Epithelial cell of proximal tubule (primary cell): ENCODE results near the gene TNK1. TPM values are rescaled to one million over a fixed set of nuclear protein-coding genes. Genes with fewer than 3 reads are reported as not detected.

Source experiments
- DNase-seq: peaks from one replicate; pipeline ENCODE4 v3.0.0-alpha.2; 2011; ENCODE audit warnings: low read depth
- H3K4me3 ChIP-seq: 2 replicates; pipeline ENCODE4 v1.5.1; 2011; ENCODE audit warnings: low read depth, mild to moderate bottlenecking, low read length
- CTCF ChIP-seq: conservative IDR thresholded peaks from 2 replicates; pipeline ENCODE4 v1.5.1; 2012; ENCODE audit warnings: low read depth, mild to moderate bottlenecking, low read length
- total RNA-seq: library from RNA; depleted of rRNA; stranded (reverse); fragments of >200 nt; gene quantifications from 2 replicates; pipeline ENCODE4 v1.2.3, GENCODE V29; 2015

TNK1 gene
- total RNA-seq, 1 donor from 2014 or later = 5.4 TPM

GRCh38 chr17:7369825-7370224 lies 11.1 kb upstream of the TNK1 start:
- no peak overlapping the region for H3K4me3 ChIP-seq
- TF ChIP-seq CTCF = no peak
- no peak for DNase-seq

GRCh38 chr17:7370853-7371252 lies 10.0 kb upstream of the TNK1 start:
- no peak for DNase-seq
- TF ChIP-seq CTCF = no peak
- no peak overlapping the region for H3K4me3 ChIP-seq

GRCh38 chr17:7374353-7374752 lies 6.5 kb upstream of the TNK1 start:
- TF ChIP-seq CTCF = no peak
- H3K4me3 ChIP-seq = no peak overlapping the region
- DNase-seq = no peak

GRCh38 chr17:7379134-7379533 lies 1.8 kb upstream of the TNK1 start:
- H3K4me3 ChIP-seq = no peak overlapping the region
- no peak for DNase-seq
- no peak for TF ChIP-seq CTCF

GRCh38 chr17:7380321-7380720 lies 568 bp upstream of the TNK1 start:
- TF ChIP-seq CTCF = no peak
- peak overlapping the region; percentile 81 for H3K4me3 ChIP-seq
- DNase-seq = no peak

- TF ChIP-seq CTCF = no peak
- no peak for DNase-seq
Measured at GRCh38 chr17:7382901-7383300, 2.0 kb downstream of the TNK1 start.

GRCh38 chr17:7383371-7383741 lies 2.5 kb downstream of the TNK1 start:
- no peak overlapping the region for H3K4me3 ChIP-seq
- no peak for TF ChIP-seq CTCF
- DNase-seq = no peak

More at GRCh38 chr17:7382901-7383300, 2.0 kb downstream of the TNK1 start:
- H3K4me3 ChIP-seq = no peak overlapping the region
